DOHH2 (cell line): ENCODE results near the gene TEN1.

Experiments used
- H3F3A ChIP-seq: fragments of 200-600 bp; sonication (generic), shearing (Covaris generic); 2 replicates; pipeline ENCODE4 v1.6.0; 2016; ENCODE audit warnings: antibody characterized with exemption, mild to moderate bottlenecking; ENCODE audit not compliant: control insufficient read depth, insufficient read depth
- H3K27ac ChIP-seq: fragments of 200-600 bp; sonication (generic); 2 replicates; pipeline ENCODE4 v1.5.1; 2014; ENCODE audit warnings: low read depth, mild to moderate bottlenecking, low read length, moderate library complexity
- H3K27me3 ChIP-seq: fragments of 200-600 bp; sonication (generic); 2 replicates; pipeline ENCODE4 v1.6.1; 2014; ENCODE audit warnings: mild to moderate bottlenecking, low read length, mixed read lengths; ENCODE audit not compliant: control insufficient read depth
- H3K36me3 ChIP-seq: fragments of 200-600 bp; sonication (generic); 2 replicates; pipeline ENCODE4 v1.6.1; 2014; ENCODE audit warnings: mild to moderate bottlenecking, low read length, moderate library complexity, mixed read lengths; ENCODE audit not compliant: control insufficient read depth
- H3K4me1 ChIP-seq: fragments of 200-600 bp; sonication (generic); 2 replicates; pipeline ENCODE4 v1.6.1; 2014; ENCODE audit warnings: mild to moderate bottlenecking, low read length, mixed read lengths; ENCODE audit not compliant: control insufficient read depth
- H3K4me2 ChIP-seq: fragments of 200-600 bp; sonication (generic); 2 replicates; pipeline ENCODE4 v1.6.0; 2014; ENCODE audit warnings: mild to moderate bottlenecking, low read length, moderate library complexity
- H3K4me3 ChIP-seq: fragments of 200-600 bp; sonication (generic); 2 replicates; pipeline ENCODE4 v1.5.1; 2014; ENCODE audit warnings: mild to moderate bottlenecking, low read length, mixed read lengths
- H3K79me2 ChIP-seq: fragments of 200-600 bp; sonication (generic); 2 replicates; pipeline ENCODE4 v1.6.1; 2014; ENCODE audit warnings: mild to moderate bottlenecking, low read length, mixed read lengths; ENCODE audit not compliant: control insufficient read depth
- H3K9me2 ChIP-seq: fragments of 200-600 bp; sonication (generic); replicated peaks from 2 replicates; pipeline ENCODE4 v1.6.1; 2014; ENCODE audit warnings: mild to moderate bottlenecking, low read length, mixed read lengths; ENCODE audit not compliant: control insufficient read depth
- H3K9me3 ChIP-seq: fragments of 200-600 bp; sonication (generic); 2 replicates; pipeline ENCODE4 v1.6.1; 2014; ENCODE audit warnings: antibody characterized with exemption, low read length, mixed read lengths; ENCODE audit not compliant: control insufficient read depth, insufficient read depth
- H4K20me1 ChIP-seq: fragments of 200-600 bp; sonication (generic); 2 replicates; pipeline ENCODE4 v1.6.0; 2014; ENCODE audit warnings: low read depth, mild to moderate bottlenecking, antibody characterized with exemption, low read length, moderate library complexity; ENCODE audit not compliant: control insufficient read depth, insufficient read depth
- EZH2phosphoT487 ChIP-seq: fragments of 200-600 bp; sonication (generic); IDR thresholded peaks from 2 replicates; pipeline ENCODE4 v1.6.1; 2017; ENCODE audit warnings: borderline replicate concordance, mild to moderate bottlenecking, antibody characterized with exemption, low read length, moderate library complexity, mixed read lengths
- TF ChIP-seq, protein P1 (sequence below): fragments of 200-600 bp; sonication (generic); IDR thresholded peaks from one replicate; pipeline ENCODE4 v1.5.1; 2014; ENCODE audit warnings: antibody characterized with exemption, mild to moderate bottlenecking, low read depth, low read length; ENCODE audit not compliant: poor library complexity, severe bottlenecking

The TEN1 gene

DNA sequence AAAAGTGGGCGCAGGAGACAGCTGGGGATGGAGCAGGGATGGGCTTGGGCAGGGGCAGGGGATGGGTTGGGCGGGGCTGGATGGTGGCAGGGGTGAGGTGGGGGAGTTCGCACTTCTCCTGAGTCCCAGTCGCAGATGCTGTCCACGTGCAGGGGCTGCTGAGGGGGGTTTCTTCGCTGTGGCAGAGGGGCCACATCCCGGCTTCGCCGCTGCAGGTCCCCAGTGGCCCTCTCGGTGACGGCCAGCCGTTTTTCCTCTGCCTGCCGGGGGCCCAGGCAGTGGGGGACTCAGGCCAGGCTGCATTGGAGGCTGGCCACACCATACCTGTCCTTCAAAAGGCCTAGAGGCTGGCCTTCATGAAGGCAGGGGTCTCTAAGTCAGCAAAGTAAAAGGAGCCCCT is 39.8 kb downstream of the TEN1 start:
- Histone ChIP-seq H3K27me3 (no peaks in the 10 kb centered on the region), H3K9me2 (no peaks in the 10 kb centered on the region), H3F3A (peaks cover 5% of the 10 kb centered on the region; the same call in 1 of the 2 replicates), H3K9me3 (no peaks in the 10 kb centered on the region), H4K20me1 (no peaks in the 10 kb centered on the region), H3K36me3 (no peaks in the 10 kb centered on the region), H3K4me2 (no peak overlapping the region), H3K27ac (no peak overlapping the region), H3K4me3 (no peak overlapping the region), H3K4me1 (peaks cover 7% of the 10 kb centered on the region; the same call in 1 of the 2 replicates), H3K79me2 (no peaks in the 10 kb centered on the region)
- TF ChIP-seq EZH2phosphoT487 = no peak
- TF ChIP-seq, protein P1, sequence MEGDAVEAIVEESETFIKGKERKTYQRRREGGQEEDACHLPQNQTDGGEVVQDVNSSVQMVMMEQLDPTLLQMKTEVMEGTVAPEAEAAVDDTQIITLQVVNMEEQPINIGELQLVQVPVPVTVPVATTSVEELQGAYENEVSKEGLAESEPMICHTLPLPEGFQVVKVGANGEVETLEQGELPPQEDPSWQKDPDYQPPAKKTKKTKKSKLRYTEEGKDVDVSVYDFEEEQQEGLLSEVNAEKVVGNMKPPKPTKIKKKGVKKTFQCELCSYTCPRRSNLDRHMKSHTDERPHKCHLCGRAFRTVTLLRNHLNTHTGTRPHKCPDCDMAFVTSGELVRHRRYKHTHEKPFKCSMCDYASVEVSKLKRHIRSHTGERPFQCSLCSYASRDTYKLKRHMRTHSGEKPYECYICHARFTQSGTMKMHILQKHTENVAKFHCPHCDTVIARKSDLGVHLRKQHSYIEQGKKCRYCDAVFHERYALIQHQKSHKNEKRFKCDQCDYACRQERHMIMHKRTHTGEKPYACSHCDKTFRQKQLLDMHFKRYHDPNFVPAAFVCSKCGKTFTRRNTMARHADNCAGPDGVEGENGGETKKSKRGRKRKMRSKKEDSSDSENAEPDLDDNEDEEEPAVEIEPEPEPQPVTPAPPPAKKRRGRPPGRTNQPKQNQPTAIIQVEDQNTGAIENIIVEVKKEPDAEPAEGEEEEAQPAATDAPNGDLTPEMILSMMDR = no peak

DNA sequence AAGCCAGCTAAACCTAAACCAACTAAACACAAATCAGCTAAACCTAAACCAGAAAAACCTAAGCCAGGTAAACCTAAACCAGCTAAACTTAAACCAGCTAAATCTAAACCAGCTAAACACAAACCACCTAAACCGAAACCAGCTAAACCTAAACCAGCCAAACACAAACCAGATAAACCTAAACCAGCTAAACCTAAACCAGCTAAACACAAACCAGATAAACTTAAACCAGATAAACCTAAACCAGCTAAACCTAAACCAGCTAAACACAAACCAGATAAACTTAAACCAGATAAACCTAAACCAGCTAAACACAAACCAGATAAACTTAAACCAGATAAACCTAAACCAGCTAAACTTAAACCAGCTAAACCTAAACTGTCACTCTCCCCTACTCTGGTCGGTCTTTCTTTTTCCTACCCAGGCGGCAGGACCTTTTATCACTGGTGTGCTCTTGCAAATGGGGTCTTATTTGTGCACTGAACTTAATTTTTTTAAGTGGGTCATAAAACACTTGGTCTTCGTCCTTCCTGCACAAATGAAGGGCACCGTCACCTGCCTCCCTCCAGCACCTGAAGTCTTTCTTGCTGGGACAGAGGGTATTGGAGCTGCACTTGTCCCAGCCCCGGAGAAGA is 40.9 kb downstream of the TEN1 start:
- Histone ChIP-seq H3K36me3 (no peaks in the 10 kb centered on the region), H3K4me1 (no peaks in the 10 kb centered on the region), H3K27ac (no peak overlapping the region)

DNA sequence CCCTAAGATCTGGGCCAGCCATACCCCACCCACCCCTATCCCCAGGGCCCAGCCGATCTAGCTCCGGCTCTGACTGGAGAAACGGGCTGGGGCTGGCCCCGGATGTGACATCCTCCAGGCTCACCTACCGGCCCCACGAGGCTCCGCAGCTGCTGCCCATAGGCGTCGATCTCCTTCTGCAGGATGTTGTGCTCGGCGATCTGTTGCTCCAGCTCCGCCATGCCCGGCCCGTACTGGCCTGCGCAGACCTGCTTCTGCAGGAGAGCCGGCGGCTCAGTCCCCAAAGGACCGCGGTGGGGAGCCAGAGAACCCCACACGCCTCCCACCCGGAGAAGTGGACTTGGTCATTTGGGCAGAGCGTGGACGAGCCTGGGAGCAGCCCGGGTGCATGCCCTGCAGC is 43.2 kb downstream of the TEN1 start:
- Histone ChIP-seq H3K27me3 (no peaks in the 10 kb centered on the region), H3K9me2 (no peaks in the 10 kb centered on the region), H4K20me1 (no peaks in the 10 kb centered on the region), H3K4me1 (no peaks in the 10 kb centered on the region), H3F3A (peaks cover 5% of the 10 kb centered on the region; the same call in 1 of the 2 replicates), H3K9me3 (no peaks in the 10 kb centered on the region), H3K36me3 (no peaks in the 10 kb centered on the region), H3K27ac (no peak overlapping the region), H3K4me2 (no peak overlapping the region), H3K79me2 (no peaks in the 10 kb centered on the region), H3K4me3 (no peak overlapping the region)
- TF ChIP-seq, protein P1 = no peak
- TF ChIP-seq EZH2phosphoT487 = no peak

More for the DNA sequence above, 40.9 kb downstream of the TEN1 start:
- Histone ChIP-seq H3K9me2 (no peaks in the 10 kb centered on the region), H3K4me2 (no peak overlapping the region), H3K27me3 (no peaks in the 10 kb centered on the region), H4K20me1 (no peaks in the 10 kb centered on the region), H3K4me3 (no peak overlapping the region), H3K9me3 (no peaks in the 10 kb centered on the region), H3F3A (peaks cover 5% of the 10 kb centered on the region; the same call in 1 of the 2 replicates), H3K79me2 (no peaks in the 10 kb centered on the region)
- TF ChIP-seq EZH2phosphoT487 = no peak
- TF ChIP-seq, protein P1 = no peak
